Stimulated activated CD4-positive, alpha-beta T cell treated with anti-CD3 and anti-CD28 coated beads, TNF-alpha, amount 100 ng/mL, for 48 hours (primary cell): ENCODE measurements around the gene EEA1.
"Not testable (repeated sequence)": the region's sequence is repeated elsewhere in the genome, so short reads cannot be mapped to it uniquely, and the experiment has no call there.

ENCODE experiments used
- DNase-seq, 3 donors: peaks; one replicate each; pipeline ENCODE4 v3.0.0-alpha.2; 2020; ENCODE audit warnings: low read depth in 3 of 3

Gene EEA1

DNA sequence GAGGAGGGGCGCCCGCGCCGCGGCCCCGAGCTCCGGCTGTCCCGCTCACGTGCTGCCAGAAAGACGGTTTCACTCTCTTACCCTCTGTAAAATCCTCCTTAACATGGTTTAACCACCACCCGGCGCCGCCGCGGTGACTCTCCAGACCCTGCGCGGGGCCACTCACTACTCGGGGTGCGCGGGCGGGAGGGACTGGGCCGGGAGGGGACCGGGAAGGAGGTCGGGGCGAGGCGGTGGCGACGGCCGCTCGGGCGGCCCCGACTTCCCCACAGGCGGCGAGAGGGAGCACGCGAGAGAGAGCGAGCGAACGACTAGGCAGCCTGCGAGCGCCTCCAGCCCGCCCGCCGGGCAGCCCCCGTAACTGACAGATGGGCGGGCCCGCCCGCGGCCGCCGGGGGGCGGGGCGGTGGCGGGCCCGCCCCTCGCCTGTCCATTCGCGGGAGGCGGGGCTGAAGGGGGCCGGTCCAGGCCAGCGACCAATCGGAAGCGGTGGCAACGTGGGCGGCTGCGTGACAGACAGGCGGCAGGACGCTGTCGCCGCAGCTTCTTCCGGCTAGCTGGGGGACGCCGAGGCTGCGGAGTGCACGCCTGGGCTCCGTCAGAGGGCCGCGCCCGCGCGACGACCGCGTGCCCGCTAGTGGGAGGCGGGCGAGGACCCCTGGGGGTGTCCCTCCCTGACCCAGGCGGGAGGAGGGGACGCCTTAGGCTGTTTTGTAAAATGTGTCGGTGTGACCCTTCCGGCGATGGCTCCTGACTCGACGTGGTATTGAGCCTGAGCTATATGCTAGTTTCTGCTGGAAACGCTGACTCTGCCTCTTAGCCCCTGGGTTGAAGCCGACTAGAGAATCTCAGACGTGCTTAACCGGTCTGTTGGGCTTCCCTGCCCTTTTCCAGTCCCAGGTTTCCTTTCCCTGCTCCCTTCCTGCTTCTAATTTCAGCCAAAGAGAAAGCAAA lies at the start of gene EEA1:
EEA1 (minus strand) TSS at position 334 of the 954 bp plus-strand sequence; CDS start at position 105, 229 bp downstream.
- DNase-seq, result peak; percentile 94 to 98 (median 94)

- no peak for DNase-seq
Observed at GRCh38 chr12:92978607-92979006, 49.5 kb upstream of the EEA1 start.

DNA sequence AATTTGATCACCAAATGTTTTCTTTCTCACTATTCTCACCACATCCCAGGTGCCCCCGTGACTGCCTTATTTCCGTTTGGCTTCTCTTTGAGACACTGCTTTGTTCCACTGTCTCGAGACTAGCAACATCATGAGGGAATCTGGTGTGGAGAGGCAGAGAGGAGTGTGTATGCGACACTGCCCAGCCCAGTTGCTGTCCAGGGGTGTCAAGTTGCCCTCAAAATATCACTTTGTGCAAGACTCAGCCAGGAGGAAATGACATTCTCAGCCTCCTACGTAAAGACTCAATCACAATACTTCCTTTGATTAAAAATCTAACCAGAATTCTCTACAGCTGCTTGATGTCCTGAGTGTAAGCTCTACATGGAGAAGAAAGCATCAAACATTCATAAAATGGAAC lies 48.2 kb upstream of the EEA1 start:
- DNase-seq, result no peak

DNA sequence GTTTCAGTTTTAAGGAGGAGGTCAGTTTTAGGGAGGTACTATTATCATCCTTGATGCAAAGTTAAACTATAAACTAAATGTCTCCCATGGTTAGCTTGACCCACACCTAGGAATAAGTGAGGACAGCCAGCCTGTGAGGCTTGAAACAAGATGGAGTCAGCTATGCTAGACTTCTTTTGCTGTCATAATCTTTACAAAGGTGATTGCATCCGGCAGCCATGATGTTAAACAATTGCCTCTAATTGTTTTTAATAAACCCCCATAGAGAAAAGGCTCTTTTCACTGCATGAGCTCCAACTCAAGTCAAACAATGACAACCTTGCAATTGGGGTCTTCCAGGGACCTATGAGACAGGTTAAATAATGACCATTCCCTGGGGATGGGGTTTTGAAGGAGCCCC lies 45.7 kb upstream of the EEA1 start:
- no peak for DNase-seq

GRCh38 chr12:92973614-92974013 lies 44.5 kb upstream of the EEA1 start:
- DNase-seq, result no peak

- DNase-seq, result no peak
Observed at GRCh38 chr12:92971859-92972524, 42.9 kb upstream of the EEA1 start.

DNA sequence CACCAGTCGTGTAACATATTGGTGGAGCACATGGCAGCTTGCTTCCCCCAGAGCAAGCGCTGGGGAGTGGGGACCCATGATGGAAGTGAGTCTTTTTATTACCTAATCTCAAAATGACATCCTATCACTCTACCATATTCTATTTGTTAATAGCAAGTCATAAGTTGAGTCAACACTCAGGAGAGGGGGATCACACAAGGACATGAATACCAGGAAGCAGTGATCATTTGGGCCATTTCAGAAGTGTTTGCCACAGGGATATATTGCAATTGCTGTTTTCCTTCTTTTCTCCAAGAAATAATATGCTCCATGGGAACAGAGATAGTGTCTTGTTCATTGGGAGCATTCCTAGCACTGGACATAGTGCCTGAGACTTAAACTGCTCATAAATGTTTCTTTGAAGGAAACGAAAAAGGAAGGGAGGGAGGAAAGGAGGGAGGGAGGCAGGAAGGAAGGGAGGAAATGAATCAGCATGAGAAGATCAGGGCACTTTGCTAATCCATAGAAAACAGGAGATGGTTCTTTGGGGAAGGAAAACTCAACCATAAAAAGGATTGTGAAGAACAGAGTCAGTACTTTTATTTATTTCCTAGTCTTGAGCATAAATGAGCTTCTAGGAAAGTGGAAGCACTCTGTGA lies 39.2 kb upstream of the EEA1 start:
- DNase-seq, result no peak

- not testable (repeated sequence) for DNase-seq
Observed at GRCh38 chr12:92964378-92964777, 35.3 kb upstream of the EEA1 start.

GRCh38 chr12:92961949-92962348 lies 32.9 kb upstream of the EEA1 start:
- no peak for DNase-seq

- DNase-seq, result no peak
Observed at GRCh38 chr12:92955997-92956663, 27.0 kb upstream of the EEA1 start.

GRCh38 chr12:92953747-92954146 lies 24.7 kb upstream of the EEA1 start:
- DNase-seq, result no peak

DNA sequence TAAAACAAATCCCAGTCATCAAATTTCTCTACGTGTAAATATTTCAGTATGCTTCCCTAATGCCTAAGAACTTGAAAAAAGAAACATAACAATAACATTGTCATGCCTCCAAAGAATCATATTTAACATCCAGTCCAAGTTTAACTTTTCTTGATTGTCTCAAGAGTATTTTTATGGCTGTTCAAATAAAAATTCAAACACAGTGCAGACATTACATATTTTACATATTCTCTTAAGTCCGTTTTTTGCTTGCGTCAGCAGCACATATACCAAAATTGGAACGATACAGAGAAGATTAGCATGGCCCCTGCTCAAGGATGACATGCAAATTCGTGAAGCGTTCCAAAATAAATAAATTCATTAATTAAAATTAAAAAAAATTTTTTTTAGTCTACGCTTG lies 23.3 kb upstream of the EEA1 start:
- no peak for DNase-seq

DNA sequence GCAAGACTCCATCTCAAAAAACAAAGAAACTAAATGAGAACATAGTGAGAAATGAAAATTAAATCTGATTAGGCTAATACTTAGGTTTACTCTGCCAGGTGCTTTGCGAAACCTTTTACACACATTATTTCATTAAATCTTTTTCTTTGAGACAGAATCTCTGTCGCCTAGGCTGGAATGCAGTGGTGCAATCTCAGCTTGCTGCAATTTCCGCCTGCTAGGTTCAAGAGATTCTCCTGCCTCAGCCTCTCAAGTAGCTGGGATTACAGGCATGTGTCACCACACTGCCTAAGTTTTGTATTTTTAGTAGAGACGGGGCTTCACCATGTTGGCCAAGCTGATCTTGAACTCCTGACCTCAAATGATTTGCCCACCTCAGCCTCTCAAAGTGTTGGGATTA lies 21.9 kb upstream of the EEA1 start:
- DNase-seq, result no peak

DNA sequence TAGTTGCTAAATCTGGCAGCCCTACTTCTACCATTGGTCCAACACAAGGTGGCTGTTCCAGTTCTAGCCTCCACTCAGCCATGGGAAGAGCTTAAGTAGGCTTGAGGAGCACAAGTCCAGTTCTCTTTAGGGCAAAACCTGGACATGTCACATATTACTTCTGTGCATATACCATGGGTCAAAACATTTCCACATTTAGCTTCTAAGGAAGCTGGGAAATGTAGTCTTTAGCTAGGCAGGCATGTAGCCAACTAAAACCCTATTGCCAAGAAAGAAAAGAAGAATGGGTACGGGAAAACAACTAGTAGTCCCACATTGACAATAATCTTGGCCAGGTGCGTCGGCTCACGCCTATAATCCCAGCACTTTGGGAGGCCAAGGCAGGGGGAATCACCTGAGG lies 20.9 kb upstream of the EEA1 start:
- DNase-seq, result no peak

DNA sequence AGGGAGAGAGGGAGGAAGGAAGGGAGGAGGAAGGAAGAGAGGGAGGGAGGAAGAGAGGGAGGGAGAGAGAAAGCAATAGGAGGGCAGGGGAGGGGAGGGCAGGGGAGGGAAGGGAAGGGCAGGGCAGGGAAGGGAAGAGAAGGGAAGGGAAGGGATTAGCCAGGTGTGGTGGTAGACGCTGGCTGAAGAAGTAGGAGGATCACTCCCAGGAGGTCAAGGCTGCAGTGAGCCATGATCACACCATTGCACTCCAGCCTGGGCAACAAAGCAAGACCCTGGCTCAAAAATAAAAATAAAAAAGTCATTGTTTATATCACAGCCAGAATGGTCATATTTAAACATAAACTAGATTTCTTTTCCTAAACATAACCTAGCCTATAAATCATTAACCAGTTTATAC lies 20.4 kb upstream of the EEA1 start:
- DNase-seq, result no peak

- DNase-seq, result no peak
Observed at GRCh38 chr12:92947589-92948215, 18.6 kb upstream of the EEA1 start.

DNA sequence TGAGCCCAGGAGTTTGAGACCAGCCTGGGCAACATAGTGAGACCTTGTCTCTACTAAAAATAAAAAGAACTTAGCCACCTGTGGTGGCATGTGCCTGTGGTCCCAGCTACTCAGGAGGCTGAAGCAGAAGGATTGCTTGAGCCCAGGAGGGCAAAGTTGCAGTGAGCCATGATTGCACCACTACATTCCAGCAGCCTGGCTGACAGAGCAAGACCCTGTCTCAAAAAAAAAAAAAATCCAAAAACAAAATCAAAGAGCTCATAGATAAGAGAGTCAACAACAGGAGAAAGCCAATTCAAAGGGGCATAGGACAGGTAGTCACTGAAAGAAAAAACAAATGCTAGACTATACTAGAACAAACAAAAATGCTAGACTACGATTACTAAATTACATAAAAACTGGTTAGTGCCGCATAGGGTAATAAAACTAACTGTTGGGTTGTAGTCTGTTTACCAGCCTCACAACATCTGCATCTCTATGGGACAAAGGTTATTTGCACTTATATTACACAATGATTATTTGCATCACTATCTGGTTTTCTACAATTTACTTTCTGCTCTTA lies 16.6 kb upstream of the EEA1 start:
- DNase-seq, result no peak

DNA sequence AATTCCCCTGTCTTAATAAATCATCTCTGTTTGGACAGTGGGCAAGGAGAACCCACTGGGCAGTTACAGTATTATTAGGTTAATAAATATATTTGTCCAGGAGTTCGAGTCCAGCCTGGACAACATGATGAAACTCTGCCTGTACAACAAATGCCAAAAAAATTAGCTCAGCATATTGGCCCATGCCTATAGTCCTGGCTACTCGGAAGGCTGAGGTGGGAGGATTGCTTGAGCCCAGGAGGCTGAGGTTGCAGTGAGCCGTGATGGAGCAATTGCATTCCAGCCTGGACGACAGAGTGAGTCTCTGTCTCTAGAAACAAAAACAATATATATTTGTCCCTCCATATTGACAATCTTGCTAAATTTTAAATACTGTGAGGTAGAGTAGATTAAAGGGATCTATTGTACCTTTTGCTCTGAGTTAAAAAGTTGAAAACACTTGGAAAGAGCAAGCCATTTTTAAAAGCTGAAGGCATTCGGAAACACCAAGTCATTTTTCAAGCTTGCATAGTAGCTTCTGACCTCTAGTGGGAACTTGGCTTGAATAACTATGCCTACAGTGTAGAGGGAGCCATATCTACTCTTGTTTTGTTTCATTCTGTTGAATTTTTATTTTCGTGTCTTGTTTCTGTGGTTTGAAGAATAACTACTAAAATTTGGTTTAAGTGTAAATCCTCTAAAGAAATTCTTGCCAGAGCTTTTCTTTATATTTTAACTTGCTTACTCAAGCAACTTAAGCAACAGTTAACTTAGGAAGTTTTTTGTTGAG lies 14.6 kb upstream of the EEA1 start:
- DNase-seq, result no peak

- no peak for DNase-seq
Observed at GRCh38 chr12:92942905-92943304, 13.8 kb upstream of the EEA1 start.

- no peak for DNase-seq
Observed at GRCh38 chr12:92939116-92939515, 10.0 kb upstream of the EEA1 start.
